Psoas muscle (tissue), 8 donors: ENCODE results near the gene KIF2C. TPM values are rescaled to one million over a fixed set of nuclear protein-coding genes. Genes with fewer than 3 reads are reported as not detected.

ENCODE experiments used
- ATAC-seq, 4 donors: fragments of 200-7000 bp; cut with Tn5 transposase; one replicate each; pipeline ENCODE4 v1.9.1; 2020; ENCODE audit warnings: moderate library complexity in 3 of 4, mild to moderate bottlenecking in 2 of 4
- DNase-seq, 2 donors: peaks; one replicate each; pipeline ENCODE4 v3.0.0-alpha.2; 2020
- H3K27ac ChIP-seq: fragments of 200-600 bp; one replicate; pipeline ENCODE4 v1.8.0; 2022
- H3K27me3 ChIP-seq, 3 donors: fragments of 200-600 bp in 1 of 3; one replicate each; pipeline versions ENCODE4 v1.6.1 to v1.8.0; 2013 to 2022; ENCODE audit warnings: low read length in 2 of 3, mild to moderate bottlenecking in 2 of 3, moderate library complexity in 1 of 3; ENCODE audit not compliant: insufficient read depth in 3 of 3
- H3K36me3 ChIP-seq, 2 donors: fragments of 200-600 bp in 1 of 2; one replicate each; pipeline versions ENCODE4 v1.6.1 to v1.8.0; 2013 to 2022; ENCODE audit warnings: low read depth in 1 of 2, mild to moderate bottlenecking in 1 of 2, moderate library complexity in 1 of 2; ENCODE audit not compliant: insufficient read depth in 1 of 2
- H3K4me1 ChIP-seq: fragments of 200-600 bp; one replicate; pipeline ENCODE4 v1.8.0; 2022
- H3K4me3 ChIP-seq: fragments of 200-600 bp; one replicate; pipeline ENCODE4 v1.8.0; 2022; ENCODE audit warnings: mild to moderate bottlenecking
- H3K9me3 ChIP-seq: fragments of 200-600 bp; one replicate; pipeline ENCODE4 v1.8.0; 2022
- CTCF ChIP-seq: fragments of 200-600 bp; IDR thresholded peaks from one replicate; pipeline ENCODE4 v1.8.0; 2022; ENCODE audit warnings: antibody characterized with exemption
- WGBS, 3 donors: extraction: QIAGEN DNeasy Blood & Tissue Kit; methylation state at CpG; one replicate each; pipeline versions ENCODE4 v1.1.6 to v1.1.7; 2013; 5-methylcytosine and 5-hydroxymethylcytosine counted together
- intact Hi-C, 2 donors: fragments of 100-400 bp; cut with DNase I; formaldehyde crosslinking; loops; one replicate each; pipeline versions ENCODE4 v1.11.0 to v1.14.2; 2022
- polyA plus RNA-seq, 3 donors: library from polyadenylated mRNA; stranded (reverse); fragments of 200-250 nt; gene quantifications; one replicate each; pipeline ENCODE4 v1.2.3, GENCODE V29; 2013
- total RNA-seq, 4 donors: library from RNA; stranded (reverse); fragmentation: NEBNext Ultra II Directional in 2 of 4; extraction: Animal tissue kit (Norgen Biotek cat#: 25700) in 2 of 4; gene quantifications; one replicate each; pipeline versions ENCODE4 v1.2.1 to v1.2.4, GENCODE V29; 2021 to 2023
- donor health status: healthy with polysubstance abuse.
- donor health status: DM: no; HTN: no; CAD: no; lungs with moderate emphysema.
- donor health status: Bipolar disorder and iron deficiency.
- donor health status: healthy.
- donor health status: DM: yes; HTN: yes; CAD: no.
- donor health status: DM: no; HTN: no; CAD: no.
- donor health status: DM: no; HTN: no; CAD: no.
- donor health status: DM: yes; HTN: yes; CAD: no.

Gene KIF2C
- total and polyA plus RNA-seq, 7 donors, result 0.23 to 1.2 (median 0.38) TPM

- DNase-seq (peak in 1 of 2 donors; percentile 59), ATAC-seq (no peak)
- intact Hi-C loops, result no loop called here
- Histone ChIP-seq H3K9me3 (no peaks in the 10 kb centered on the region), H3K36me3 (peaks cover 0 to 39% of the 10 kb centered on the region in 2 donors), H3K27ac (peak overlapping the region; percentile 23), H3K27me3 (no peaks in the 10 kb centered on the region), H3K4me3 (peak overlapping the region; percentile 74), H3K4me1 (peaks cover 11% of the 10 kb centered on the region)
- WGBS, 3 donors, result 61 to 66% (median 63%) methylated on average over 13 of the region's 13 CpGs
- TF ChIP-seq CTCF, result no peak
Measured at GRCh38 chr1:44801491-44802305, 62.1 kb downstream of the KIF2C start.

- peak in 1 of 2 donors; percentile 50 for DNase-seq
- Histone ChIP-seq H3K4me3 (peak overlapping the region; percentile 74), H3K36me3 (peaks cover 0 to 39% of the 10 kb centered on the region in 2 donors), H3K4me1 (peaks cover 19% of the 10 kb centered on the region), H3K27me3 (no peaks in the 10 kb centered on the region), H3K9me3 (no peaks in the 10 kb centered on the region), H3K27ac (peak overlapping the region; percentile 23)
- 67 to 72% (median 71%) methylated on average over 13 of the region's 13 CpGs for whole genome bisulfite sequencing, 3 donors
- TF ChIP-seq CTCF, result no peak
- no peak for ATAC-seq
- intact Hi-C loops, result no loop called here
Measured at GRCh38 chr1:44802306-44803061, 62.8 kb downstream of the KIF2C start.

GRCh38 chr1:44803062-44803311 is 63.4 kb downstream of the KIF2C start:
- TF ChIP-seq CTCF, result no peak
- H3K27ac ChIP-seq, result no peak overlapping the region
- H3K36me3 ChIP-seq, result peaks cover 0 to 39% of the 10 kb centered on the region in 2 donors
- H3K9me3 ChIP-seq, result no peaks in the 10 kb centered on the region
- no peak for DNase-seq
- ATAC-seq, result no peak
- H3K4me3 ChIP-seq, result no peak overlapping the region
- no peaks in the 10 kb centered on the region for H3K27me3 ChIP-seq
- intact Hi-C loops, result no loop called here
- H3K4me1 ChIP-seq, result peaks cover 24% of the 10 kb centered on the region
- WGBS, 3 donors, result 84 to 90% (median 89%) methylated on average over 9 of the region's 9 CpGs

- Histone ChIP-seq H3K4me1 (peaks cover 26% of the 10 kb centered on the region), H3K4me3 (no peak overlapping the region), H3K27me3 (no peaks in the 10 kb centered on the region), H3K36me3 (peaks cover 0 to 39% of the 10 kb centered on the region in 2 donors), H3K9me3 (no peaks in the 10 kb centered on the region), H3K27ac (no peak overlapping the region)
- intact Hi-C loops, result no loop called here
- TF ChIP-seq CTCF, result no peak
- ATAC-seq (no peak), DNase-seq (no peak)
- 71 to 78% (median 76%) methylated on average over 13 of the region's 13 CpGs for WGBS, 3 donors
Measured at GRCh38 chr1:44803312-44804095, 63.9 kb downstream of the KIF2C start.
